ENCODE data around the gene PLAC9. TPM values are rescaled to one million over a fixed set of nuclear protein-coding genes. Genes with fewer than 3 reads are reported as not detected.

Gene PLAC9
- total RNA-seq, 4 donors from 2014 or later: 1.7 to 6.6 (median 5.7) TPM; not detected in 1

GRCh38 chr10:80187060-80187459 lies 54.5 kb downstream of the PLAC9 start:
- H3K36me3 ChIP-seq: no peaks in the 10 kb centered on the region
- H3K27ac ChIP-seq: peak overlapping the region; percentile 80 to 87 (median 82)
- no peak for TF ChIP-seq CTCF (IDR thresholded peaks at IDR 0.05)
- no peak for TF ChIP-seq POLR2A (IDR thresholded peaks at IDR 0.05)
- TF ChIP-seq EP300 (IDR thresholded peaks at IDR 0.05; ENCODE audit: low read depth): no peak
- TF ChIP-seq POLR2AphosphoS5 (IDR thresholded peaks at IDR 0.05): no peak
- in situ Hi-C loops (cut with MboI; ENCODE audit: low pct_ligation_motif_present in 1 of 4, low pct_unique_long_range_greater_than_20kb in 1 of 4, low sequenced_read_pairs in 3 of 4) (no loop called here), intact Hi-C loops (cut with DNase I; ENCODE audit: low total_unique reads) (loop anchor here (5.0 kb wide), 1 partner anchor 1135 kb away; no protein-coding TSS in a partner anchor)
- WGBS, 2 donors (ENCODE audit: low coverage in 1 of 2): 90% methylated on average over 2 of the region's 2 CpGs; no CpG with 5 or more reads in 1 of the 2 donors
- no peaks in the 10 kb centered on the region for H3K27me3 ChIP-seq
- peaks cover 55 to 76% (median 63%) of the 10 kb centered on the region in 4 donors for H3K4me1 ChIP-seq
- no peak for DNase-seq
- H3K9me3 ChIP-seq: no peaks in the 10 kb centered on the region
- no peak overlapping the region for H3K4me3 ChIP-seq

GRCh38 chr10:80187465-80188409 lies 55.2 kb downstream of the PLAC9 start:
- Histone ChIP-seq H3K36me3 (no peaks in the 10 kb centered on the region), H3K9me3 (no peaks in the 10 kb centered on the region), H3K27me3 (no peaks in the 10 kb centered on the region), H3K4me3 (peak overlapping the region in 1 of 4 donors; percentile 2), H3K4me1 (peaks cover 59 to 82% (median 67%) of the 10 kb centered on the region in 4 donors), H3K27ac (peak overlapping the region; percentile 80 to 87 (median 82))
- peak; percentile 83 for DNase-seq
- no peak for TF ChIP-seq EP300 (IDR thresholded peaks at IDR 0.05; ENCODE audit: low read depth)
- TF ChIP-seq POLR2AphosphoS5 (IDR thresholded peaks at IDR 0.05): peak in 1 of 3 donors; percentile 44
- WGBS, 2 donors (ENCODE audit: low coverage in 1 of 2): 26 to 55% methylated on average over 2 to 16 of the region's 16 CpGs
- intact Hi-C loops (cut with DNase I; ENCODE audit: low total_unique reads): loop anchor here (5.0 kb wide), 1 partner anchor 1135 kb away; no protein-coding TSS in a partner anchor
- in situ Hi-C loops (cut with MboI; ENCODE audit: low pct_ligation_motif_present in 1 of 4, low pct_unique_long_range_greater_than_20kb in 1 of 4, low sequenced_read_pairs in 3 of 4): no loop called here

GRCh38 chr10:80188713-80189112 lies 56.2 kb downstream of the PLAC9 start:
- in situ Hi-C loops (cut with MboI; ENCODE audit: low pct_ligation_motif_present in 1 of 4, low pct_unique_long_range_greater_than_20kb in 1 of 4, low sequenced_read_pairs in 3 of 4): no loop called here
- Histone ChIP-seq H3K9me3 (no peaks in the 10 kb centered on the region), H3K4me1 (peaks cover 64 to 92% (median 68%) of the 10 kb centered on the region in 4 donors), H3K36me3 (no peaks in the 10 kb centered on the region), H3K27me3 (no peaks in the 10 kb centered on the region), H3K27ac (peak overlapping the region; percentile 80 to 87 (median 82)), H3K4me3 (no peak overlapping the region)
- TF ChIP-seq EP300 (IDR thresholded peaks at IDR 0.05; ENCODE audit: low read depth) (no peak), POLR2AphosphoS5 (IDR thresholded peaks at IDR 0.05) (no peak), CTCF (IDR thresholded peaks at IDR 0.05) (no peak), POLR2A (IDR thresholded peaks at IDR 0.05) (no peak)
- DNase-seq: no peak
- 95 to 100% methylated on average over 2 to 9 of the region's 9 CpGs for WGBS, 2 donors (ENCODE audit: low coverage in 1 of 2)
- intact Hi-C loops (cut with DNase I; ENCODE audit: low total_unique reads): loop anchor here (5.0 kb wide), 1 partner anchor 1136 kb away; no protein-coding TSS in a partner anchor

GRCh38 chr10:80191589-80192270 lies 59.2 kb downstream of the PLAC9 start:
- Histone ChIP-seq H3K4me1 (peaks cover 69 to 100% (median 87%) of the 10 kb centered on the region in 4 donors), H3K27ac (peak overlapping the region; percentile 78 to 100 (median 100)), H3K4me3 (no peak overlapping the region), H3K9me3 (no peaks in the 10 kb centered on the region), H3K36me3 (no peaks in the 10 kb centered on the region), H3K27me3 (no peaks in the 10 kb centered on the region)
- TF ChIP-seq POLR2AphosphoS5 (IDR thresholded peaks at IDR 0.05) (peak in 2 of 3 donors; percentile 80 to 86), POLR2A (IDR thresholded peaks at IDR 0.05) (peak; percentile 59), CTCF (IDR thresholded peaks at IDR 0.05) (no peak)
- WGBS, 2 donors (ENCODE audit: low coverage in 1 of 2): 48 to 54% methylated on average over 2 to 16 of the region's 16 CpGs
- DNase-seq: peak; percentile 89
- intact Hi-C loops (cut with DNase I; ENCODE audit: low total_unique reads) (no loop called here), in situ Hi-C loops (cut with MboI; ENCODE audit: low pct_ligation_motif_present in 1 of 4, low pct_unique_long_range_greater_than_20kb in 1 of 4, low sequenced_read_pairs in 3 of 4) (no loop called here)

Measured in transverse colon (tissue), 4 donors.